ENCODE data around the gene TMEM125.

The TMEM125 gene

DNA sequence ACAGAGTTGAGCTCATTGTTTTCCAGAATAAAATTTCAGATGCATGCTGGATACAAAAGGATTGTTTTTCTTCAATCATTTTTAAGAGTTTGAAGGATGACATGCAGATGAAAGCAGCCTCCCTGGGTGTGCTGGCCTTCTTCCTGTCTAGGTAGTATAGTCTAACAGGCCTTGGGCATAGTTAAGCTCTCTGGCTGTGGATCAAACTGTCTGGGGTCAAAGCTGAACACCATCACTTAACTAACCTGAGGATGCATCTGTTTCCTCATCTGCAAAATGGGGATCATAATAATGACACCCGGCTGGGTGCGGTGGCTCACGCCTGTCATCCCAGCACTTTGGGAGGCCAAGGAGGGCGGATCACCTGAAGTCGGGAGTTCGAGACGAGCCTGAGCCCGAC, 25.0 kb downstream of the TMEM125 start:
- DNase-seq, result no peak

DNA sequence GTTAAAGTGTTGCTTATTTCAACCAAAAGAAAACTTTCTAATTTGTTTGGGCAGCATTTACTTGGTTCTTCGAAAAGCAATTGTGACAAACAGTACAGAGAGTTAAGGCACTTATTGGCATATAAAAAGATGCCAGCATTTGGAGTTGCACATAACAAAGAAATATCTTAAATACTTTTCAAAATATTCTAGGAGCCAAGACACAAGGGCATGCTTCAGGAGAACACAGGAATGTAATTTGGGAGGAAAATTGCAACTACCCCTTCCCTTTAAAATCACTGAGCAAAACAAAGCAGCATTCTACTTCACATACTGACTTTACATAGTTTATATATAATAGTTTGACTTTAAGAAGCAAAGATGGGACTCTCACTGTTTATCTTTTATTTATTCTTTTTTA, 26.4 kb downstream of the TMEM125 start:
- DNase-seq, result no peak

DNA sequence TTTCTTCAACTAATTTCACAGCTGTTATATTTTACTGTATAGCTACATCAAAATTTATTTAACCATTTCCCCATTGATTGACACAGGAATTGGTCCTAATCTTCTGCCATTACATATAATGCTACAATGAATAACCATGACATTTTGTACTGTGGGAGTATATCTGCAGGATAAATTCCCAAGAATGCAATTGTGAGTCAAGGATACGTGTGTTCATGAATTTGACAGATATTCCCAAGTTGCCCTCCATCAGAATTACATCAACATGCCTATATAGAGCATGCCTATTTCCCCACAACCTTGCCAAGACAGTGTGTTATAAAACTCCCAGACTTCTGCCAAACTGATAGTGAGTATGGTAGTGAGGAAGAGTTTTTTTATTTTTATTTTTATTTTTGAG, 28.3 kb downstream of the TMEM125 start:
- no peak for DNase-seq

DNA sequence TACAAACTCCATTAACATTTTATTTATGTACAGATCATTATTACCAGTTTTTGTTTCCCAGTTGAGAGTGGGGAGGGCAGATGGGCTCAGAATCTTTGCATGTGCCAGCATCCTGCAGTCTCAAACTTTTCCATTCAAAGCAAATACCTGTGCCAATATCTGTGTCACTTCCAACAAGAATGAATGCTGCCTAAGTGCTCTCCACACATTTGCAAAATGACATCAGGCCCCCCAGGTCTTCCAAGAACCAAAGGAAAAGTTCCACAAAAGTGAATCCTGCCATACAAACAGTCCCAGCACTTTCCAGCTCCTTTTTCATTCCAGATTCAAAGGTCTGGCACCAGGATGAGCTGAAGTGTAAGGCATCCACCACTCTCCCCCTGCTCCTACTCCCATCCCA, 29.3 kb downstream of the TMEM125 start:
- DNase-seq, result no peak

- no peak for DNase-seq
Measured at GRCh38 chr1:43300378-43301094, 30.8 kb downstream of the TMEM125 start, which contains the start of gene TIE1. Gene TIE1 (plus strand): TSS chr1:43300982. CDS start chr1:43301072, 90 bp downstream.

- DNase-seq, result no peak
Measured at GRCh38 chr1:43302201-43302600, 32.4 kb downstream of the TMEM125 start.

GRCh38 chr1:43302721-43303470, 33.1 kb downstream of the TMEM125 start:
- DNase-seq, result no peak

DNA sequence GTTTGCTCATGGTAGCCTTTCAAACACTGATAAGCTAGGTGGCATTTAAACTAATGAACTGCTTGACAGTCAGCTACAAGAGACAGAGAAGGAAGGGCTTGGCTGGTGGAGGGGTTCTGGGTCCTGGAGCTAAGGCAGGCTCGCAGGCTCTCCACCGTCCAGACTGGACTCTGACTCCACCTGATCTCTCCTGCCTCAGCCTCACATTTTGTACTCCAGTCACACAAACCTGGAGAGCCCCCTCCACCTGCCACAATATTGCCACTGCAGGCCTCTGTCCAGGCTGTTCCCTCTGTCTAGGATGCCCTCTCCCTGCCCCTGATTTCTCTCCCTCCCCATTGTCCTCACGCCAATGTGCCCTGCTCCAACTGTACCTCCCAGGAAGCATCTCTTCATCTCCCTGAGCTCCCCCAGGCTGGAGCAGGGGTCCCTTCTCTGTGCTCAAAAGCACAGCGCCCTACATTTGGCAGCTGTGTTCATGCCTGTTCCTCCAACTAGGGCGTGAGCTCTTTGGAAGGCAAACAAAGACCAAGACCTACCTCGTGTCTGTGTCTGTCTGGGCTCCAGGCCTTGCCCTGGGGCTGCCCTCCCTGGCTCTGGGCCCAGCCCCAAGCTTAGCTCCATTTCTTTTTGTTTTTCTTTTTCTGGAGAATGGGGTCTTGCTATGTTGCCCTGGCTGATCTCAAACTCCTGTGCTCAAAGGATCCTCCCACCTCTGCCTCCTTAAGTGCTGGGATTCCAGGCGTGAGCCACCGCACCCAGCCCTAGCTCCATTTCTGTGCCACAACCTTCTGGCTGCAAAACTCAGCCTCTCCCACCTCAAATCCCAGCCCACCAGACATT, 33.9 kb downstream of the TMEM125 start:
- DNase-seq, result no peak

DNA sequence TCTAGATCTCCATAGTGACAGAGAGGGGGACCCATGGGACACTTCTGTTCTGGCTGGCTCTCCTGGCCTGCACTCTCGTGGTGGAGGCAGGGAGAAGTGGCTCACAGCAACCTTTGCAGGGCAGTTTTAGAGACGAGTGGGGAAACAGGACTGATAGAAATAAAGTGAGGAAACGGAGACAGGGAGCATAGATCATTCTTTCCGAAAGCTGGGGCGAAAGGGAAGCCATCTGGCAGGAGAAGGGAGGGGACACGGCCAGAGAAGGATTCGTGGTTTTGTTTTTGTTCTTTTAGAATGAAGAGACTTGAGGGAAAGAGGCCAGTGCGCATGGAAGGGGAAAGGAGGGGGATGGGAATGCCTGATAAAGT, 34.5 kb downstream of the TMEM125 start:
- no peak for DNase-seq

DNA sequence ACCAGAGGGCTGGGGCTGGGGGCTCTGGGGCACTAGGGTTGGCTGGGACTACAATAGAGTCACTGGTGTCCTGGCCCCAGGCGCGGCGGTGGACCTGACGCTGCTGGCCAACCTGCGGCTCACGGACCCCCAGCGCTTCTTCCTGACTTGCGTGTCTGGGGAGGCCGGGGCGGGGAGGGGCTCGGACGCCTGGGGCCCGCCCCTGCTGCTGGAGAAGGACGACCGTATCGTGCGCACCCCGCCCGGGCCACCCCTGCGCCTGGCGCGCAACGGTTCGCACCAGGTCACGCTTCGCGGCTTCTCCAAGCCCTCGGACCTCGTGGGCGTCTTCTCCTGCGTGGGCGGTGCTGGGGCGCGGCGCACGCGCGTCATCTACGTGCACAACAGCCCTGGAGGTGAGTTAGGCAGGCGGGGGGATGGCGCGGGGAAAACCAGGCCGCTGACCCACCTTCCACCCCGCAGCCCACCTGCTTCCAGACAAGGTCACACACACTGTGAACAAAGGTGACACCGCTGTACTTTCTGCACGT, 35.1 kb downstream of the TMEM125 start:
- no peak for DNase-seq

DNA sequence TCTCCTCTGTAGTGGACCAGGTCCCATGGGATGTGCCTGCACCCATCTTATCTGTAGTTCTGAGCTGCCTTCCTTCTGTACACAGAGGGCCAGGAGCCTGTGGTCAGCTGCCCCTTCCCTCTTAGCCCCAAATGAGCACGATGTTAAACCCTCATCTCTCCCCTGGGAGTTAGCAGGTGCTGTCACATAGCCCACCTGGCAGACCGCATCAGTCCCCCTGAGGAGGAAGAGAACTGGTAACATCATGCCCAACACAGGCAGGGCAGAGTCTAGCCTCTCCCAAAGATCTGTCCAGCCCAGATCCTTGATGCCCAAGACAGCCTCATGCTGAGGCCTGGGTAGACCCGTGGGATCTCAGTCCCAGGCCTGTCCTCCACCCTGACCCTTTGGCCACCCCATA, 35.7 kb downstream of the TMEM125 start:
- no peak for DNase-seq

- DNase-seq, result no peak
Measured at GRCh38 chr1:43305926-43306687, 36.3 kb downstream of the TMEM125 start.

DNA sequence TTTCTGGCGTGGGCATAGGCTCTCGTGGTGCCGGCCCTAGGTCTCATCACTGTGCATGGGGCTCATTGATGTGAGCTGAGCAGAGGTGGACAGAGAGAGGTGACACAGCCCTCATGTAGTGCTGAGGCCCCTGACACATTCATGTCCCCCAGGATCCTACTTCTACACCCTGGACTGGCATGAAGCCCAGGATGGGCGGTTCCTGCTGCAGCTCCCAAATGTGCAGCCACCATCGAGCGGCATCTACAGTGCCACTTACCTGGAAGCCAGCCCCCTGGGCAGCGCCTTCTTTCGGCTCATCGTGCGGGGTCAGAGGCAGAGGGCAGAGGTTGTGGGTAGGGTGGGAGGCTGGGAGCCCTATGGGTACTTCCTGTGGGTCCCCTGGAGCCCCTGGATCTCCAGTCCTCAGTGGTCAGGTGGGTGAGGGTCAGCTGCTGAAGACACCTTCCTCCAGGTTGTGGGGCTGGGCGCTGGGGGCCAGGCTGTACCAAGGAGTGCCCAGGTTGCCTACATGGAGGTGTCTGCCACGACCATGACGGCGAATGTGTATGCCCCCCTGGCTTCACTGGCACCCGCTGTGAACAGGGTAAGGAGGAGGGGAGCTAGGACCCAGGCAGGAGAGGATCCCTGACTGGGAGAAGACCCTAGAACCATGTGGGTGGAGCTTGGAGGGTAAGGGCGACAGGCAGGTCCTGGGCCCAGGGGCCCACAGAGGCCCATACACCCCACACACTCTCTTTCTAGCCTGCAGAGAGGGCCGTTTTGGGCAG, 37.1 kb downstream of the TMEM125 start:
- DNase-seq, result no peak

DNA sequence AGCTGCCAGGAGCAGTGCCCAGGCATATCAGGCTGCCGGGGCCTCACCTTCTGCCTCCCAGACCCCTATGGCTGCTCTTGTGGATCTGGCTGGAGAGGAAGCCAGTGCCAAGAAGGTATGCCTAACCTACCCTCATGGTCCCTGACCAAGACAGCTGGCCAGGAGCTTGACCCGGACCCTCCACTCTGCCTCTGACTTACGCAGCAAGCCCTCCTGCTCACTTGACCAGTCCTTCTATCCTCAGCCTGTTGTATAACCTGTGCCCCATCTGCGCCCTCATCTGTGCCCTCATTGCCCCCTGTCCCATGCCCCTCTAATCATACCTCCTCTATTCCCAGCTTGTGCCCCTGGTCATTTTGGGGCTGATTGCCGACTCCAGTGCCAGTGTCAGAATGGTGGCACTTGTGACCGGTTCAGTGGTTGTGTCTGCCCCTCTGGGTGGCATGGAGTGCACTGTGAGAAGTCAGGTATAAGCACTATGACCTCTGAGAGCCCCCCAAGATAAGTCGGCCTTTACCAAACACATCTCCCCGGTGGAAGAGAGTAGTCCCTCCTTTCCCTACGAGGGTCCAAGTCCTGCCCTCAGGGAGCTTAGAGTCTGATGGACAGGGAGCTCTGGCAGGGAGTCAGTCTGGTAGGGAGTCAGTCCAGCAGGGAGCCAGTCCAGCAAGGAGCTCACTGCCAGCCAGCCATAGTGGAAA, 37.8 kb downstream of the TMEM125 start:
- DNase-seq, result no peak

DNA sequence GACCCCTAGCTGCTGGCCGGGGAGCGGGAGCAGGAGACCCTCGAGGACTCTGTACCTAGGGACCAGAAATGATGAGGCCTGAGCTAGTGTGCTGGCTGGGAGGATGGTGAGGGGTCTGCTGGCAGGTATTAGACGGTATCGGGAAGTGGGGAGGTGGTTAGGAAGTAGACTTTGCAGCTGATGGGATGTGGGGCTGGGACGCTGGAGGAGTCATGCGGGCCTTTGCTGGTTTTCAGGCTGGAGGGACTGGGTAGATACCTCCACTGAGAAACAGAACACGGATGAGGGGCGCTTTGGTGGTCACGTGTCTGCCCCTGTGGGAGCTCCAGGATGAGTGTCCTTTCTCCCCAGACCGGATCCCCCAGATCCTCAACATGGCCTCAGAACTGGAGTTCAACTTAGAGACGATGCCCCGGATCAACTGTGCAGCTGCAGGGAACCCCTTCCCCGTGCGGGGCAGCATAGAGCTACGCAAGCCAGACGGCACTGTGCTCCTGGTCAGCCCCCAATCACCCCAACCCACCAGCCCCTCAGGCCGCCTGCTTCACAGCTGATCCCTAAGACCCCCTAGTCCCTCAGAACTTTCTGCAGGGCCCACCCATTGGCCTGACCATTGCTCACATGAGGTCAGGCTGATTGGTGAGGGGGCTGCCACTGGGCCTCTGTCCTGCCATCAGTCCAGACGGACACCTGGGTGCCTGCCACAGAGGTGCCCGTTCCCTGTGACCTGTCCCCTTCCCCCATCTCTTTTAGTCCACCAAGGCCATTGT, 39.0 kb downstream of the TMEM125 start:
- no peak for DNase-seq

DNA sequence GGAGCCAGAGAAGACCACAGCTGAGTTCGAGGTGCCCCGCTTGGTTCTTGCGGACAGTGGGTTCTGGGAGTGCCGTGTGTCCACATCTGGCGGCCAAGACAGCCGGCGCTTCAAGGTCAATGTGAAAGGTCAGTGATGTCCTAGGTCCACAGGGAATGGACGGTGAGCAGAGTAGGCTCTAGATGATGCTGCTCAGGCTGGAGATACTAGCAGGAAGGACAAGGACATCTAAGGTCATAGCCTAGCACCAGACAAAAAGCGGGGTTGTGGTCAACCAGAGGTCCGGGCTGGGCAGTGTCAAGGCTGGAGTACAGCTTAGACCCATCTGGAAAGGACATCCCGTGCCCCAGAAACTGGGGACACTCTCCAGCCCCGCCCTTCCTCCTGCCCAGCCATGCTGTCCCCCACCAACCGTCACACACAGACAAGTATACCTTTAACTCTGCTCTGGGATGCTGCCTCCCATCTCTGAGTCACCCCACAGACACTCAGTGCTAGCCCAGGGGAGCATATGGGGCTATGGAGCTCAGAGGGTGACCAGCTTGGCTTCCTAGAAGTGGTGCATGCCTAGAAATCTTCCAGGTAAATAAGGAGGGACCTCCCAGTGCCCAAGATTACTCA, 39.7 kb downstream of the TMEM125 start:
- DNase-seq, result no peak

- no peak for DNase-seq
Measured at GRCh38 chr1:43311521-43311920, 41.7 kb downstream of the TMEM125 start.

- no peak for DNase-seq
Measured at GRCh38 chr1:43312212-43312623, 42.4 kb downstream of the TMEM125 start.

DNA sequence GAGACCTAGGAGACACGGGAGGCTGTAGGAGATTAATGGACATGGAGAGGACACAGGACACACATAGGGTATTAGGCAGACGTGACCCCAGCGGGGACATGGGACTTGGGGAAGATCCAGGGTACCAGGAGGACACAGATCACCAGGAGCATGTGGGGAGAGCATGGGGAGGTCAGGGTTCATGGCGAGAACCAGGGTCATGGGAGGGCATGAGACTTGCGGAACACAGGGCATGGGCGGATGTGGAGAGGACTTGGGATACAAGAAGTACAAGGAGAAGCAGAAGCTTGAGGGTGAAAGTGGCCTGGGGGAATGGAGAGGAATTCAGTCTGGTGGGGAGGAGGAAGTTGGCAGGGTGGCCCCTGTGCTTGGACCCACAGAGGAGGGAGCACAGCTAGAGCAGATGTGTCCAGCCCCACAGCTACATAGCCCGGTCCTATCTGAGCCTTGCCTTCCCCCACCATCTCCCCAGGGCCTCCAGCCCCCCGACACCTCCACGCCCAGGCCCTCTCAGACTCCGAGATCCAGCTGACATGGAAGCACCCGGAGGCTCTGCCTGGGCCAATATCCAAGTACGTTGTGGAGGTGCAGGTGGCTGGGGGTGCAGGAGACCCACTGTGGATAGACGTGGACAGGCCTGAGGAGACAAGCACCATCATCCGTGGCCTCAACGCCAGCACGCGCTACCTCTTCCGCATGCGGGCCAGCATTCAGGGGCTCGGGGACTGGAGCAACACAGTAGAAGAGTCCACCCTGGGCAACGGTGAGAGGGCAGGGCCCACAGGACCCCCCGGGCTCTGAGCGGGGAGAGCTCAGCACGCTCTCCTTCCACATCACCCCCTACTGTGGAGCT, 43.1 kb downstream of the TMEM125 start:
- no peak for DNase-seq

Measured in suppressor macrophage treated with lipopolysaccharide for 4 hours (primary cell).